A549 (cell line): Measurements from ENCODE around the gene LY6G6D. TPM values are rescaled to one million over a fixed set of nuclear protein-coding genes. Genes with fewer than 3 reads are reported as not detected.

Experiments
- ATAC-seq, 2 experiments: fragments of 200-7000 bp in 1 of 2; fragments of >200 bp in 1 of 2; cut with Nextera tagmentation in 1 of 2; cut with Tn5 transposase in 1 of 2; 3 replicates each; pipeline versions ENCODE4 v1.8.0 to v1.9.1; 2018 to 2020; ENCODE audit warnings: mild to moderate bottlenecking in 1 of 2, moderate library complexity in 1 of 2
- CTCF ChIA-PET: fragments of 300-600 bp; sonication (Branson Sonifier 250); formaldehyde crosslinking; extraction: SDS; loops from one replicate; lab custom pipeline; 2021; ENCODE audit warnings: antibody characterized with exemption, inconsistent platforms; lab: Yijun Ruan, JAX
- POLR2A ChIA-PET: fragments of 350-600 bp; formaldehyde crosslinking; extraction: SDS; loops from one replicate; lab custom pipeline; 2021; ENCODE audit warnings: antibody characterized with exemption, inconsistent platforms; lab: Yijun Ruan, JAX
- DNase-seq, 2 experiments: peaks; one replicate each; pipeline versions ENCODE4 v3.0.0 to v3.0.0-alpha.2; 2011 to 2016; ENCODE audit warnings: low read depth in 1 of 2, low spot score in 1 of 2
- FAIRE-seq: peaks from 2 replicates; lab custom pipeline; 2011; peaks lifted over from hg19 to GRCh38; lab: Jason Lieb, UNC
- H3K27ac ChIP-seq, 2 experiments: fragments of >200 bp; sonication (Bioruptor Twin); formaldehyde crosslinking; 3 replicates each; pipeline ENCODE4 v1.5.1; 2016 to 2017
- H3K4me1 ChIP-seq: fragments of >200 bp; sonication (Bioruptor Twin); formaldehyde crosslinking; 3 replicates; pipeline ENCODE4 v1.6.1; 2016
- H3K4me2 ChIP-seq: fragments of >200 bp; sonication (Bioruptor Twin); formaldehyde crosslinking; 3 replicates; pipeline ENCODE4 v1.6.1; 2016
- H3K4me3 ChIP-seq: fragments of >200 bp; sonication (Bioruptor Twin); formaldehyde crosslinking; 3 replicates; pipeline ENCODE4 v1.5.1; 2016
- H3K9me3 ChIP-seq: fragments of >200 bp; sonication (Bioruptor Twin); formaldehyde crosslinking; 3 replicates; pipeline ENCODE4 v1.6.1; 2016
- BHLHE40 ChIP-seq: IDR thresholded peaks from 2 replicates; pipeline ENCODE4 v1.6.1; 2012; ENCODE audit warnings: low read depth, low read length, inconsistent platforms
- CBX2 ChIP-seq: fragments of 200-600 bp; sonication (generic); IDR thresholded peaks from 2 replicates; pipeline ENCODE4 v1.6.1; 2016; ENCODE audit warnings: low read depth, mild to moderate bottlenecking, borderline replicate concordance
- EHF ChIP-seq: fragments of 250-450 bp; sonication (Bioruptor Pico); IDR thresholded peaks from 2 replicates; pipeline ENCODE4 v1.5.0; 2020; ENCODE audit warnings: mild to moderate bottlenecking
- EHMT2 ChIP-seq: fragments of 200-600 bp; sonication (generic); IDR thresholded peaks from 2 replicates; pipeline ENCODE4 v1.6.1; 2016; ENCODE audit warnings: antibody characterized with exemption, low read depth, mild to moderate bottlenecking, moderate library complexity
- FOXS1 ChIP-seq: fragments of 250-450 bp; sonication (Bioruptor Pico); IDR thresholded peaks from 2 replicates; pipeline ENCODE4 v1.5.0; 2020; ENCODE audit warnings: mild to moderate bottlenecking, moderate library complexity
- HDAC2 ChIP-seq: fragments of 200-600 bp; sonication (generic); IDR thresholded peaks from 2 replicates; pipeline ENCODE4 v1.6.1; 2016
- HEYL ChIP-seq: fragments of 250-450 bp; sonication (Bioruptor Pico); IDR thresholded peaks from 2 replicates; pipeline ENCODE4 v1.8.0; 2021; ENCODE audit warnings: mild to moderate bottlenecking, moderate library complexity
- HOXA7 ChIP-seq: fragments of 250-450 bp; sonication (Bioruptor Pico); IDR thresholded peaks from 2 replicates; pipeline ENCODE4 v1.5.0; 2020; ENCODE audit warnings: mild to moderate bottlenecking, moderate library complexity
- HOXB13 ChIP-seq: fragments of 250-450 bp; sonication (Bioruptor Pico); IDR thresholded peaks from 2 replicates; pipeline ENCODE4 v1.5.0; 2020; ENCODE audit warnings: low read depth, mild to moderate bottlenecking, moderate library complexity
- JUN ChIP-seq, 2 experiments: fragments of >200 bp; sonication (Bioruptor Twin); formaldehyde crosslinking; IDR thresholded peaks; 2 replicates in 1 of 2; 3 replicates in 1 of 2; pipeline ENCODE4 v1.6.1; 2016 to 2017
- MAFK ChIP-seq: fragments of 450-650 bp; IDR thresholded peaks from 2 replicates; pipeline ENCODE4 v1.6.1; 2014; ENCODE audit not compliant: partially characterized antibody
- NPAS2 ChIP-seq: fragments of 250-450 bp; sonication (Bioruptor Pico); IDR thresholded peaks from 2 replicates; pipeline ENCODE4 v1.8.0; 2022; ENCODE audit warnings: mild to moderate bottlenecking, moderate library complexity, borderline replicate concordance
- POLR2A ChIP-seq: IDR thresholded peaks from 2 replicates; pipeline ENCODE4 v1.6.1; 2012; ENCODE audit warnings: mild to moderate bottlenecking, low read length
- POLR2AphosphoS2 ChIP-seq: conservative IDR thresholded peaks from 2 replicates; pipeline ENCODE4 v1.6.1; 2012; ENCODE audit warnings: low read length, improper control_type of control experiment, inconsistent platforms
- RAD21 ChIP-seq, 2 experiments: fragments of >200 bp in 1 of 2; sonication (Bioruptor Twin) in 1 of 2; formaldehyde crosslinking in 1 of 2; IDR thresholded peaks in 1 of 2; conservative IDR thresholded peaks in 1 of 2; 2 replicates in 1 of 2; 3 replicates in 1 of 2; pipeline ENCODE4 v1.6.1; 2012 to 2018; ENCODE audit warnings: inconsistent platforms in 1 of 2
- RARB ChIP-seq: fragments of 250-450 bp; sonication (Bioruptor Pico); IDR thresholded peaks from 2 replicates; pipeline ENCODE4 v1.8.0; 2021; ENCODE audit warnings: mild to moderate bottlenecking, moderate library complexity
- RFX5 ChIP-seq: fragments of 450-650 bp; IDR thresholded peaks from 2 replicates; pipeline ENCODE4 v1.7.1; 2014; ENCODE audit warnings: antibody characterized with exemption, mild to moderate bottlenecking, moderate library complexity
- TP53 ChIP-seq: fragments of 250-450 bp; sonication (Bioruptor Pico); IDR thresholded peaks from 2 replicates; pipeline ENCODE4 v1.5.0; 2021; ENCODE audit warnings: mild to moderate bottlenecking, moderate library complexity
- ZNF302 ChIP-seq: fragments of 250-450 bp; sonication (Bioruptor Pico); IDR thresholded peaks from 2 replicates; pipeline ENCODE4 v1.9.0; 2021; ENCODE audit warnings: inconsistent platforms, mild to moderate bottlenecking, moderate library complexity
- ZSCAN20 ChIP-seq: fragments of 250-450 bp; sonication (Bioruptor Pico); IDR thresholded peaks from 2 replicates; pipeline ENCODE4 v1.8.0; 2022; ENCODE audit warnings: mild to moderate bottlenecking, moderate library complexity
- WGBS: methylation state at CpG from one replicate; pipeline ENCODE4 v1.1.6; 2017; ENCODE audit errors: missing lambda C conversion rate; 5-methylcytosine and 5-hydroxymethylcytosine counted together
- polyA plus RNA-seq, 4 experiments: library from polyadenylated mRNA; depleted of rRNA in 3 of 4; stranded (reverse); fragments of >200 nt; fragmentation: RNase III in 1 of 4; extraction: RNeasy Plus Mini Kit Qiagen cat#74134 plus additional on column Dnase treatment in 1 of 4; gene quantifications; 2 replicates in 3 of 4; 3 replicates in 1 of 4; pipeline ENCODE4 v1.2.3, GENCODE V29; 2011 to 2017
- TF ChIP-seq, protein P1 (sequence below): fragments of 250-450 bp; sonication (Bioruptor Pico); IDR thresholded peaks from 2 replicates; pipeline ENCODE4 v1.5.0; 2021; ENCODE audit warnings: mild to moderate bottlenecking, moderate library complexity, borderline replicate concordance
- TF ChIP-seq, protein P2 (sequence below): IDR thresholded peaks from 2 replicates; pipeline ENCODE4 v1.6.1; 2012
- TF ChIP-seq, protein P3 (sequence below): fragments of >200 bp; sonication (Bioruptor Twin); formaldehyde crosslinking; IDR thresholded peaks from 3 replicates; pipeline ENCODE4 v1.5.1; 2016
- TF ChIP-seq, protein P4 (sequence below): fragments of >200 bp; sonication (Bioruptor Twin); formaldehyde crosslinking; IDR thresholded peaks from 2 replicates; pipeline ENCODE4 v1.6.1; 2016
- TF ChIP-seq, protein P5 (sequence below): fragments of 150-350 bp; IDR thresholded peaks from 2 replicates; pipeline ENCODE4 v1.6.1; 2014; ENCODE audit warnings: low read depth, mild to moderate bottlenecking, low read length

The LY6G6D gene
- polyA plus RNA-seq, 2 of the 4 experiments (the other 2 are of a cell fraction): not detected

DNA sequence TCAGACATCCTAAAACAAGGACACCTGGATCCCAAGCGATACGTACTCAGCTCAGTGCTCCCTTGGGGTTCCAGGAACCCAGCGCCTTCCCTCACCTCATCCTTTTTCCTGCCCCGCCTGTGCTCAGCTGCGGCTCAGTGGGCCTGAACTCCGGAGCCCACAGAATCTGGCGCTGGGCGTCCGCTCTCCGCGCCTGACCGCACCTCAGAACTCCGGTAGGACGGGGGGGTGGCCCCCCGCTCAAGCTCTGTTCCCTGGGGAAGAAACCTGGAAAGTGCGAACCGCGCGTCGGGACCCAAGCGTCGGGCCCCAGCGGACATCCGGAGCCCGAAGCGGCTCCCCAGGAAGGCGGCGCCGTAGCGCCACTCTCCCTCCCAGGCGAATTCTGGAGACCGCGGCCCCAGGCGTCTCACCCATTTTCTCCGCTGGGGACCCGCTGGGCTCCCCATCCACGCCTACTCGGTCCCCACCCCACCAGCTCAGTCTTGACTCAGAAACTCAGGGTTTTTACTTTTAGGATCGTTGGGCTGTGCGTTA is 33.9 kb upstream of the LY6G6D start (continued):
- TF ChIP-seq ZSCAN20: no peak
- TF ChIP-seq, protein P1, sequence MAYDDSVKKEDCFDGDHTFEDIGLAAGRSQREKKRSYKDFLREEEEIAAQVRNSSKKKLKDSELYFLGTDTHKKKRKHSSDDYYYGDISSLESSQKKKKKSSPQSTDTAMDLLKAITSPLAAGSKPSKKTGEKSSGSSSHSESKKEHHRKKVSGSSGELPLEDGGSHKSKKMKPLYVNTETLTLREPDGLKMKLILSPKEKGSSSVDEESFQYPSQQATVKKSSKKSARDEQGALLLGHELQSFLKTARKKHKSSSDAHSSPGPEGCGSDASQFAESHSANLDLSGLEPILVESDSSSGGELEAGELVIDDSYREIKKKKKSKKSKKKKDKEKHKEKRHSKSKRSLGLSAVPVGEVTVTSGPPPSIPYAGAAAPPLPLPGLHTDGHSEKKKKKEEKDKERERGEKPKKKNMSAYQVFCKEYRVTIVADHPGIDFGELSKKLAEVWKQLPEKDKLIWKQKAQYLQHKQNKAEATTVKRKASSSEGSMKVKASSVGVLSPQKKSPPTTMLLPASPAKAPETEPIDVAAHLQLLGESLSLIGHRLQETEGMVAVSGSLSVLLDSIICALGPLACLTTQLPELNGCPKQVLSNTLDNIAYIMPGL (CRISPR knock-in tag): no peak
- TF ChIP-seq HOXB13 (CRISPR knock-in tag): no peak
- TF ChIP-seq, protein P2, sequence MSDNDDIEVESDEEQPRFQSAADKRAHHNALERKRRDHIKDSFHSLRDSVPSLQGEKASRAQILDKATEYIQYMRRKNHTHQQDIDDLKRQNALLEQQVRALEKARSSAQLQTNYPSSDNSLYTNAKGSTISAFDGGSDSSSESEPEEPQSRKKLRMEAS: no peak
- no peak for TF ChIP-seq RAD21 (conservative IDR thresholded peaks at IDR 0.05 in 1 of 2, IDR thresholded peaks at IDR 0.05 in 1 of 2)
- no peak for TF ChIP-seq NPAS2 (CRISPR knock-in tag)
- TF ChIP-seq ZNF302 (CRISPR knock-in tag): no peak
- no peak for TF ChIP-seq JUN (IDR thresholded peaks at IDR 0.05)
- TF ChIP-seq TP53 (CRISPR knock-in tag): no peak
- TF ChIP-seq, all 56 proteins: peak for 0

DNA sequence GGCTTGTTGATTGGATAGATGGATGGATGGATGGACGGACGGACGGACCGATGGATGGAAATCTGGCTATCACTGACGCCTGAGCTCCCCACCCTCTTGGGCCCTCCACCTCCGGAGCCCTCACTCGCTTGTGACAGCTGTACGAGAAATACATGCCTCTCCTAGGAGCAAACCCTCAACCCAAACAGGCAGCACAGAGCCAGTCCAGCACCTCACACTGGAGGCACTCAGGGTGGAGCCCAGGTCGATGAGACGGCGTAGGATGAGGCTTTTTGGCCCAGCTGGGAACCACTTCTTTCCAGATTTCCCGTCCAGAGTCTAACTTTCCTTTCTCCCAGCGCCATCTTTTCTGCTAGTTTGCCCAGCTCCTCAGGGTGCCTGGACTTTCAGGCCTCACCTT is 31.6 kb upstream of the LY6G6D start:
- H3K4me2 ChIP-seq: no peak overlapping the region
- no peaks in the 10 kb centered on the region for H3K9me3 ChIP-seq
- ChIA-PET CTCF (interaction anchor here (0.9 to 4.7 kb wide), 3 partner anchors 39 to 147 kb away, joined by 3 to 26 read pairs (median 3); partner anchors contain the start of genes DDAH2 and MPIG6B), POLR2A (no interaction called here)
- TF ChIP-seq, protein P3, sequence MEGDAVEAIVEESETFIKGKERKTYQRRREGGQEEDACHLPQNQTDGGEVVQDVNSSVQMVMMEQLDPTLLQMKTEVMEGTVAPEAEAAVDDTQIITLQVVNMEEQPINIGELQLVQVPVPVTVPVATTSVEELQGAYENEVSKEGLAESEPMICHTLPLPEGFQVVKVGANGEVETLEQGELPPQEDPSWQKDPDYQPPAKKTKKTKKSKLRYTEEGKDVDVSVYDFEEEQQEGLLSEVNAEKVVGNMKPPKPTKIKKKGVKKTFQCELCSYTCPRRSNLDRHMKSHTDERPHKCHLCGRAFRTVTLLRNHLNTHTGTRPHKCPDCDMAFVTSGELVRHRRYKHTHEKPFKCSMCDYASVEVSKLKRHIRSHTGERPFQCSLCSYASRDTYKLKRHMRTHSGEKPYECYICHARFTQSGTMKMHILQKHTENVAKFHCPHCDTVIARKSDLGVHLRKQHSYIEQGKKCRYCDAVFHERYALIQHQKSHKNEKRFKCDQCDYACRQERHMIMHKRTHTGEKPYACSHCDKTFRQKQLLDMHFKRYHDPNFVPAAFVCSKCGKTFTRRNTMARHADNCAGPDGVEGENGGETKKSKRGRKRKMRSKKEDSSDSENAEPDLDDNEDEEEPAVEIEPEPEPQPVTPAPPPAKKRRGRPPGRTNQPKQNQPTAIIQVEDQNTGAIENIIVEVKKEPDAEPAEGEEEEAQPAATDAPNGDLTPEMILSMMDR: no peak
- TF ChIP-seq RFX5 (no peak), HDAC2 (no peak), EHMT2 (no peak), EHF (CRISPR knock-in tag) (no peak), POLR2AphosphoS2 (no peak), CBX2 (no peak), RARB (CRISPR knock-in tag) (no peak), FOXS1 (no peak), HEYL (no peak), BHLHE40 (no peak), JUN (IDR thresholded peaks at IDR 0.05) (no peak), HOXA7 (no peak), POLR2A (no peak), MAFK (no peak)
- TF ChIP-seq, protein P2: no peak
- TF ChIP-seq, protein P4, sequence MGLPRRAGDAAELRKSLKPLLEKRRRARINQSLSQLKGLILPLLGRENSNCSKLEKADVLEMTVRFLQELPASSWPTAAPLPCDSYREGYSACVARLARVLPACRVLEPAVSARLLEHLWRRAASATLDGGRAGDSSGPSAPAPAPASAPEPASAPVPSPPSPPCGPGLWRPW: no peak
- TF ChIP-seq, protein P5, sequence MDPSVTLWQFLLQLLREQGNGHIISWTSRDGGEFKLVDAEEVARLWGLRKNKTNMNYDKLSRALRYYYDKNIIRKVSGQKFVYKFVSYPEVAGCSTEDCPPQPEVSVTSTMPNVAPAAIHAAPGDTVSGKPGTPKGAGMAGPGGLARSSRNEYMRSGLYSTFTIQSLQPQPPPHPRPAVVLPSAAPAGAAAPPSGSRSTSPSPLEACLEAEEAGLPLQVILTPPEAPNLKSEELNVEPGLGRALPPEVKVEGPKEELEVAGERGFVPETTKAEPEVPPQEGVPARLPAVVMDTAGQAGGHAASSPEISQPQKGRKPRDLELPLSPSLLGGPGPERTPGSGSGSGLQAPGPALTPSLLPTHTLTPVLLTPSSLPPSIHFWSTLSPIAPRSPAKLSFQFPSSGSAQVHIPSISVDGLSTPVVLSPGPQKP: no peak
- DNase-seq (no peak), ATAC-seq (no peak), FAIRE-seq (no peak)
- no peak overlapping the region for H3K27ac ChIP-seq
- no peaks in the 10 kb centered on the region for H3K4me1 ChIP-seq
- 90% methylated on average over 13 of the region's 13 CpGs for WGBS
- no peak overlapping the region for H3K4me3 ChIP-seq
